HS-27A (cell line): ENCODE data around the gene STAP1.
"Not testable (repeated sequence)": the region's sequence is repeated elsewhere in the genome, so short reads cannot be mapped to it uniquely, and the experiment has no call there.

ENCODE experiments used
- DNase-seq: peaks from one replicate; pipeline ENCODE4 v3.0.0-alpha.2; 2012; ENCODE audit warnings: low read depth, missing footprints

STAP1 gene

GRCh38 chr4:67624939-67625338, 66.4 kb downstream of the STAP1 start:
- DNase-seq: no peak

GRCh38 chr4:67632492-67632891, 74.0 kb downstream of the STAP1 start:
- no peak for DNase-seq

GRCh38 chr4:67634741-67635140, 76.2 kb downstream of the STAP1 start:
- no peak for DNase-seq

- no peak for DNase-seq
Measured at GRCh38 chr4:67635331-67635730, 76.8 kb downstream of the STAP1 start.

GRCh38 chr4:67636978-67637377, 78.5 kb downstream of the STAP1 start:
- DNase-seq: not testable (repeated sequence)

- DNase-seq: no peak
Measured at GRCh38 chr4:67638136-67638535, 79.6 kb downstream of the STAP1 start.

- DNase-seq: no peak
Measured at GRCh38 chr4:67651536-67651935, 93.0 kb downstream of the STAP1 start.
